Mesenchymal stem cell (in vitro differentiated cells and primary cell): ENCODE measurements around the gene CUX1.

Source experiments
- DNase-seq: peaks from one replicate; pipeline ENCODE4 v3.0.0-alpha.2; 2013
- H2AFZ ChIP-seq: one replicate; pipeline ENCODE4 v1.6.1; 2013; ENCODE audit warnings: low read depth, mild to moderate bottlenecking, control low read depth, inconsistent platforms, low read length, moderate library complexity
- H2AK5ac ChIP-seq: 2 replicates; pipeline ENCODE4 v1.6.1; 2013; ENCODE audit warnings: low read length, moderate library complexity, mild to moderate bottlenecking, inconsistent platforms; ENCODE audit not compliant: severe bottlenecking
- H2BK120ac ChIP-seq: one replicate; pipeline ENCODE4 v1.6.1; 2013; ENCODE audit warnings: low read depth, mild to moderate bottlenecking, inconsistent platforms, low read length, moderate library complexity
- H2BK12ac ChIP-seq, 2 experiments: one replicate each; pipeline ENCODE4 v1.6.1; 2013; ENCODE audit warnings: inconsistent platforms in 2 of 2, low read length in 2 of 2, mild to moderate bottlenecking in 2 of 2, moderate library complexity in 2 of 2, control low read depth in 1 of 2
- H2BK15ac ChIP-seq: one replicate; pipeline ENCODE4 v1.6.1; 2013; ENCODE audit warnings: mild to moderate bottlenecking, low read depth, inconsistent platforms; ENCODE audit not compliant: poor library complexity, severe bottlenecking
- H2BK5ac ChIP-seq: 2 replicates; pipeline ENCODE4 v1.6.1; 2013; ENCODE audit warnings: low read depth, mild to moderate bottlenecking, low read length, control low read depth, inconsistent platforms; ENCODE audit not compliant: poor library complexity, severe bottlenecking
- H3K14ac ChIP-seq, 2 experiments: one replicate each; pipeline ENCODE4 v1.6.1; 2013; ENCODE audit warnings: inconsistent platforms in 2 of 2, low read length in 2 of 2, control low read depth in 1 of 2, mild to moderate bottlenecking in 1 of 2, moderate library complexity in 1 of 2
- H3K18ac ChIP-seq, 2 experiments: one replicate each; pipeline ENCODE4 v1.6.1; 2013; ENCODE audit warnings: inconsistent platforms in 2 of 2, low read length in 2 of 2, control low read depth in 1 of 2, low read depth in 1 of 2, mild to moderate bottlenecking in 1 of 2
- H3K23ac ChIP-seq, 2 experiments: one replicate each; pipeline ENCODE4 v1.6.1; 2013; ENCODE audit warnings: inconsistent platforms in 2 of 2, low read length in 2 of 2, mild to moderate bottlenecking in 2 of 2, moderate library complexity in 2 of 2, control low read depth in 1 of 2
- H3K27ac ChIP-seq: 2 replicates; pipeline ENCODE4 v1.5.1; 2013; ENCODE audit warnings: mild to moderate bottlenecking, moderate library complexity, low read length, control low read depth, inconsistent platforms; ENCODE audit not compliant: poor library complexity, severe bottlenecking
- H3K27me3 ChIP-seq, 2 experiments: 2 replicates each; pipeline versions ENCODE4 v1.6.1 to v1.7.0; 2013; ENCODE audit warnings: low read length in 2 of 2, mild to moderate bottlenecking in 2 of 2, moderate library complexity in 2 of 2, control low read depth in 1 of 2, inconsistent platforms in 1 of 2; ENCODE audit not compliant: control insufficient read depth in 1 of 2, insufficient read depth in 1 of 2
- H3K36me3 ChIP-seq, 2 experiments: 2 replicates each; pipeline versions ENCODE4 v1.6.1 to v1.7.0; 2013; ENCODE audit warnings: low read length in 2 of 2, control low read depth in 1 of 2, inconsistent platforms in 1 of 2, low read depth in 1 of 2, mild to moderate bottlenecking in 1 of 2; ENCODE audit not compliant: insufficient read depth in 2 of 2, control insufficient read depth in 1 of 2
- H3K4ac ChIP-seq, 2 experiments: one replicate each; pipeline ENCODE4 v1.6.1; 2013; ENCODE audit warnings: inconsistent platforms in 2 of 2, low read length in 2 of 2, mild to moderate bottlenecking in 2 of 2, moderate library complexity in 2 of 2, control low read depth in 1 of 2, low read depth in 1 of 2
- H3K4me1 ChIP-seq: 2 replicates; pipeline ENCODE4 v1.6.1; 2013; ENCODE audit warnings: low read depth, low read length, control low read depth; ENCODE audit not compliant: control insufficient read depth, insufficient read depth
- H3K4me2 ChIP-seq: 2 replicates; pipeline ENCODE4 v1.6.1; 2013; ENCODE audit warnings: low read length, mild to moderate bottlenecking, inconsistent platforms; ENCODE audit not compliant: poor library complexity, severe bottlenecking
- H3K4me3 ChIP-seq, 2 experiments: 2 replicates each; pipeline versions ENCODE4 v1.5.1 to v1.7.0; 2013; ENCODE audit warnings: low read length in 2 of 2, mild to moderate bottlenecking in 2 of 2, control low read depth in 1 of 2, low read depth in 1 of 2; ENCODE audit not compliant: insufficient read depth in 1 of 2
- H3K79me1 ChIP-seq: replicated peaks from 2 replicates; pipeline ENCODE4 v1.6.1; 2013; ENCODE audit warnings: mild to moderate bottlenecking, control low read depth, low read length, inconsistent platforms; ENCODE audit not compliant: poor library complexity, severe bottlenecking
- H3K9ac ChIP-seq: 2 replicates; pipeline ENCODE4 v1.7.0; 2013; ENCODE audit warnings: mild to moderate bottlenecking, low read length, moderate library complexity
- H3K9me3 ChIP-seq: 2 replicates; pipeline ENCODE4 v1.7.0; 2013; ENCODE audit warnings: mild to moderate bottlenecking, low read length; ENCODE audit not compliant: control insufficient read depth
- H4K8ac ChIP-seq: one replicate; pipeline ENCODE4 v1.6.1; 2013; ENCODE audit warnings: inconsistent platforms, mild to moderate bottlenecking, low read length, moderate library complexity
- H4K91ac ChIP-seq: one replicate; pipeline ENCODE4 v1.6.1; 2013; ENCODE audit warnings: mild to moderate bottlenecking, low read length, inconsistent platforms
- WGBS: methylation state at CpG from one replicate; pipeline ENCODE4 v1.1.7; 2013; ENCODE audit warnings: mixed read lengths; 5-methylcytosine and 5-hydroxymethylcytosine counted together

The CUX1 gene

GRCh38 chr7:102096012-102096332, 278.5 kb downstream of the CUX1 start:
- no peak overlapping the region for H3K27ac ChIP-seq
- H3K4me1 ChIP-seq, result no peaks in the 10 kb centered on the region
- no peak overlapping the region for H4K91ac ChIP-seq
- no peak overlapping the region for H3K23ac ChIP-seq
- peaks cover 19% of the 10 kb centered on the region for H3K79me1 ChIP-seq
- no peaks in the 10 kb centered on the region for H3K27me3 ChIP-seq
- no peak overlapping the region for H2AK5ac ChIP-seq
- no peaks in the 10 kb centered on the region for H3K9me3 ChIP-seq
- H4K8ac ChIP-seq, result no peak overlapping the region
- 94% methylated on average over 7 of the region's 10 CpGs for WGBS
- no peak overlapping the region for H3K4ac ChIP-seq
- peaks cover 13 to 25% of the 10 kb centered on the region in 2 experiments for H3K36me3 ChIP-seq
- H3K18ac ChIP-seq, result no peak overlapping the region
- no peak overlapping the region for H3K9ac ChIP-seq
- no peak overlapping the region for H3K14ac ChIP-seq
- no peak overlapping the region for H2BK15ac ChIP-seq
- no peak overlapping the region for H2AFZ ChIP-seq
- H3K4me2 ChIP-seq, result no peak overlapping the region
- H2BK120ac ChIP-seq, result no peak overlapping the region
- no peak overlapping the region for H2BK5ac ChIP-seq
- H3K4me3 ChIP-seq, result no peak overlapping the region
- no peak for DNase-seq
- no peak overlapping the region for H2BK12ac ChIP-seq

- H3K4me1 ChIP-seq, result peaks cover 2% of the 10 kb centered on the region
- no peak overlapping the region for H2BK120ac ChIP-seq
- no peak overlapping the region for H4K8ac ChIP-seq
- no peak overlapping the region for H3K23ac ChIP-seq
- H3K36me3 ChIP-seq, result peaks cover 13 to 32% of the 10 kb centered on the region in 2 experiments
- no peak for DNase-seq
- H3K79me1 ChIP-seq, result peaks cover 15% of the 10 kb centered on the region
- H3K9me3 ChIP-seq, result no peaks in the 10 kb centered on the region
- H3K9ac ChIP-seq, result no peak overlapping the region
- no peak overlapping the region for H3K27ac ChIP-seq
- H3K27me3 ChIP-seq, result no peaks in the 10 kb centered on the region
- H2BK12ac ChIP-seq, result no peak overlapping the region
- no peak overlapping the region for H2BK5ac ChIP-seq
- no peak overlapping the region for H3K18ac ChIP-seq
- no peak overlapping the region for H3K4me3 ChIP-seq
- no peak overlapping the region for H2AK5ac ChIP-seq
- WGBS, result 92% methylated on average over 18 of the region's 19 CpGs
- H2AFZ ChIP-seq, result no peak overlapping the region
- H2BK15ac ChIP-seq, result no peak overlapping the region
- no peak overlapping the region for H3K4ac ChIP-seq
- H3K4me2 ChIP-seq, result no peak overlapping the region
- no peak overlapping the region for H3K14ac ChIP-seq
- H4K91ac ChIP-seq, result no peak overlapping the region
Observed at GRCh38 chr7:102096706-102097427, 279.4 kb downstream of the CUX1 start.

DNA sequence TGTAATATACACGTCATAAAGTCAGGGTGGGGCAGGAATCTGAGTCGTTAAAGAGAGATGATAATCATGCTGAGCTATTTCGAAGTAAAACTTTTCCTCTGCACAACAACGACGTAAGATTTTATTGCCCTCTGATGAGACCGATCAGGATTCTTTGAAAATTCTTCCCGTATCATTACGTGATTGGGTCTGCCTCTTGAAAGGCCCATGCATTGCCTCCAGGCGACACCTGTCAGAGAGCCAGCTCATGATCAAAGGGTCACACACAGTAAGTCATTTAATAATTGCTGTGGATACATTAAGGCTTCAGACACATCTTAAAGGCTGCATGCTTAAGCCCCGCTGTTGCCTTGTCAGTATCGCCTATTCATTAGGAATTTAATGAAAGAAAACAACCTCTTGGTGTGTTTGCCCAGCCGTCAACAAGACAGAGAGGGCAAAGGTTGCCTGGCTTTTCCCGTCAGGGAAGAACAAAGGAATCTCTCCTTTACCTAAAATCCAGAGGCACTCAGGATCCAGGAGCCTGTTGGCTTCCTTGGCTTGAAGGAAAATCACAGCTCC, 280.3 kb downstream of the CUX1 start:
- H3K79me1 ChIP-seq, result peaks cover 9% of the 10 kb centered on the region
- no peak overlapping the region for H3K9ac ChIP-seq
- peaks cover 2% of the 10 kb centered on the region for H3K4me1 ChIP-seq
- H2AFZ ChIP-seq, result no peak overlapping the region
- H2BK12ac ChIP-seq, result no peak overlapping the region
- no peaks in the 10 kb centered on the region for H3K27me3 ChIP-seq
- H3K36me3 ChIP-seq, result peaks cover 13 to 35% of the 10 kb centered on the region in 2 experiments
- no peak overlapping the region for H2BK120ac ChIP-seq
- no peak overlapping the region for H3K4ac ChIP-seq
- no peak overlapping the region for H2BK15ac ChIP-seq
- no peak overlapping the region for H3K18ac ChIP-seq
- no peaks in the 10 kb centered on the region for H3K9me3 ChIP-seq
- H3K14ac ChIP-seq, result no peak overlapping the region
- no peak overlapping the region for H2BK5ac ChIP-seq
- H2AK5ac ChIP-seq, result no peak overlapping the region
- no peak overlapping the region for H4K91ac ChIP-seq
- no peak overlapping the region for H3K4me2 ChIP-seq
- no peak overlapping the region for H3K4me3 ChIP-seq
- DNase-seq, result no peak
- 69% methylated on average over 13 of the region's 13 CpGs for WGBS
- H3K23ac ChIP-seq, result no peak overlapping the region
- no peak overlapping the region for H3K27ac ChIP-seq
- H4K8ac ChIP-seq, result no peak overlapping the region

DNA sequence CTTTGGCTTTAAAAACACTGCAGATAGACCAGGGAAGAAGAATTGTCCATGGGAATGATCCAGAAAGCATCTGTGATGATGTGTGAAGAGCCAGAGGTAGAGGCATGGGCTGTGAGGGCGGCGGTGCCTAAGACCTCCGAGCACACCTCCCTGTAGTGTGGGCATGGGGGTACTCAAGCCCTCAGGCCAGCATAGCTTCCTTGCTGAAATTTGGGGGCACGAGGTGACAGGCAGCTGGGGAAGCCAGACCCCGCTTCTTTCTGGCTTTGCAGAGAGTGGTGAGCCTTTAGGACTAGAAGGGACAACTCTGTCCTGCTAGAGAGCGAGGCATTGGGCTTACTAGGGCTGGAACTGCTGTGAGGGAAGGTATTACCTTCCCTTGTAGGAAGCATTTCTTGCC, 281.6 kb downstream of the CUX1 start:
- 95% methylated on average over 6 of the region's 6 CpGs for WGBS
- Histone ChIP-seq H2BK12ac (no peak overlapping the region), H3K14ac (no peak overlapping the region), H3K9ac (no peak overlapping the region), H2BK120ac (no peak overlapping the region), H3K36me3 (peaks cover 18 to 44% of the 10 kb centered on the region in 2 experiments), H3K4me3 (no peak overlapping the region), H4K91ac (no peak overlapping the region), H3K4me2 (no peak overlapping the region), H2AK5ac (no peak overlapping the region), H3K4ac (no peak overlapping the region), H3K27ac (no peak overlapping the region), H3K27me3 (no peaks in the 10 kb centered on the region), H4K8ac (no peak overlapping the region), H3K18ac (no peak overlapping the region), H3K79me1 (peaks cover 8% of the 10 kb centered on the region), H3K23ac (no peak overlapping the region), H2AFZ (no peak overlapping the region), H3K9me3 (no peaks in the 10 kb centered on the region), H2BK5ac (no peak overlapping the region), H2BK15ac (no peak overlapping the region), H3K4me1 (peaks cover 2% of the 10 kb centered on the region)
- no peak for DNase-seq
